ENCODE measurements around the gene ITGB6. TPM values are rescaled to one million over a fixed set of nuclear protein-coding genes. Genes with fewer than 3 reads are reported as not detected.

ITGB6 gene
- total RNA-seq (2014; rRNA removed), result 7.2 and 7.3 TPM in 2 replicates
- Bru-seq, nascent RNA, result percentile 40 among the genes with signal in this experiment
- BruChase-seq, experiment 1, labeled RNA remaining after a 6-hour chase, result percentile 39 among the genes with signal in this experiment
- percentile 48 among the genes with signal in this experiment for BruChase-seq, experiment 2, labeled RNA remaining after a 2-hour chase
- long read RNA-seq, full-length matches to known transcripts, result 2 of 12 reads
- long read RNA-seq, partial matches to known transcripts, result 4 of 12 reads
- long read RNA-seq, other reads (novel, unspliced or antisense), result 6 of 12 reads

GRCh38 chr2:160199683-160200389 lies at the start of gene ITGB6:
Gene ITGB6 (minus strand): TSS chr2:160200272. CDS start chr2:160200063, 209 bp downstream.
- ChIA-PET CTCF (no interaction called here), POLR2A (ENCODE audit: unreplicated experiment) (no interaction called here)
- H3K4me2 ChIP-seq (ENCODE audit: low read length), result peak within 1 kb of the TSS; percentile 85

GRCh38 chr2:160247296-160248035 lies 47.4 kb upstream of the ITGB6 start:
- no TSS peak for BruUV-seq (replicated peaks)
- H3K9me2 ChIP-seq (replicated peaks; ENCODE audit: low read length), result no peaks in the 10 kb centered on the region
- DNase-seq (no peak), ATAC-seq (no peak)
- H3K36me3 ChIP-seq (ENCODE audit: low read depth, low read length), result no peaks in the 10 kb centered on the region
- POLR2A ChIA-PET (ENCODE audit: unreplicated experiment), result no interaction called here
- H3K9me3 ChIP-seq (ENCODE audit: low read length), result no peaks in the 10 kb centered on the region
- H2AFZ ChIP-seq (ENCODE audit: low read length), result no peak overlapping the region
- no peak overlapping the region for H3K9ac ChIP-seq (ENCODE audit: low read length)
- no peaks in the 10 kb centered on the region for H3K79me2 ChIP-seq (ENCODE audit: low read length)
- no peak overlapping the region for H3K27ac ChIP-seq (ENCODE audit: low read length)
- no peak overlapping the region for H3K4me3 ChIP-seq (ENCODE audit: low read length)
- intact Hi-C loops (cut with micrococcal nuclease), result no loop called here
- TF ChIP-seq CTCF (conservative IDR thresholded peaks at IDR 0.05; ENCODE audit: low read depth, low read length) (no peak), EZH2 (IDR thresholded peaks at IDR 0.05; ENCODE audit: low read length, unreplicated experiment) (no peak), EZH2phosphoT487 (IDR thresholded peaks at IDR 0.05; ENCODE audit: borderline replicate concordance, low read length) (no peak)
- H3F3A ChIP-seq (ENCODE audit: low read length, unreplicated experiment), result no peaks in the 10 kb centered on the region
- no peaks in the 10 kb centered on the region for H4K20me1 ChIP-seq (ENCODE audit: low read length)
- no peak overlapping the region for H3K4me2 ChIP-seq (ENCODE audit: low read length)
- H3K4me1 ChIP-seq (ENCODE audit: insufficient read depth, low read length), result peaks cover 5% of the 10 kb centered on the region
- no peaks in the 10 kb centered on the region for H3K27me3 ChIP-seq (ENCODE audit: low read length)
- CTCF ChIA-PET, result no interaction called here

More at GRCh38 chr2:160199683-160200389, at the start of gene ITGB6:
- peak; percentile 66 for ATAC-seq
- intact Hi-C loops (cut with micrococcal nuclease), result no loop called here
- H3K27me3 ChIP-seq (ENCODE audit: low read length), result no peaks in the 10 kb centered on the region
- no peaks in the 10 kb centered on the region for H3K9me3 ChIP-seq (ENCODE audit: low read length)
- no peaks in the 10 kb centered on the region for H3K9me2 ChIP-seq (replicated peaks; ENCODE audit: low read length)
- H2AFZ ChIP-seq (ENCODE audit: low read length), result peak within 1 kb of the TSS; percentile 88
- peaks cover 2% of the 10 kb centered on the region for H3F3A ChIP-seq (ENCODE audit: low read length, unreplicated experiment)
- H3K4me3 ChIP-seq (ENCODE audit: low read length), result peak within 1 kb of the TSS; percentile 64
- peak within 1 kb of the TSS; percentile 16; the same call in 1 of the 2 replicates for H3K9ac ChIP-seq (ENCODE audit: low read length)
- peak within 1 kb of the TSS; percentile 27 for H3K27ac ChIP-seq (ENCODE audit: low read length)
- TSS peak; percentile 58 for BruUV-seq (replicated peaks)
- no peak for DNase-seq
- H3K36me3 ChIP-seq (ENCODE audit: low read depth, low read length), result no peaks in the 10 kb centered on the region
- no peaks in the 10 kb centered on the region for H3K79me2 ChIP-seq (ENCODE audit: low read length)
- H4K20me1 ChIP-seq (ENCODE audit: low read length), result no peaks in the 10 kb centered on the region
- H3K4me1 ChIP-seq (ENCODE audit: insufficient read depth, low read length), result peaks cover 24% of the 10 kb centered on the region
- TF ChIP-seq EZH2phosphoT487 (IDR thresholded peaks at IDR 0.05; ENCODE audit: borderline replicate concordance, low read length), result no peak
- no peak for TF ChIP-seq EZH2 (IDR thresholded peaks at IDR 0.05; ENCODE audit: low read length, unreplicated experiment)
- no peak for TF ChIP-seq CTCF (conservative IDR thresholded peaks at IDR 0.05; ENCODE audit: low read depth, low read length)
